ENCODE data around the gene ATP13A3.

- TF ChIP-seq CTCF (IDR thresholded peaks at IDR 0.05; ENCODE audit: low read depth, low read length) (no peak), POLR2A (IDR thresholded peaks at IDR 0.05; ENCODE audit: extremely low read depth, insufficient read length) (no peak), MAX (IDR thresholded peaks at IDR 0.05; ENCODE audit: low read depth, low read length) (no peak), MYC (IDR thresholded peaks at IDR 0.05; ENCODE audit: low read depth, low read length) (no peak)
Measured at GRCh38 chr3:194384569-194385001, 102.2 kb downstream of the ATP13A3 start.
